ENCODE data around the gene MACIR. TPM values are rescaled to one million over a fixed set of nuclear protein-coding genes. Genes with fewer than 3 reads are reported as not detected.
"Not testable (repeated sequence)": the region's sequence is repeated elsewhere in the genome, so short reads cannot be mapped to it uniquely, and the experiment has no call there.

MACIR gene
- total RNA-seq, 4 donors from 2014 or later: 8.4 to 10.4 (median 9.5) TPM

DNA sequence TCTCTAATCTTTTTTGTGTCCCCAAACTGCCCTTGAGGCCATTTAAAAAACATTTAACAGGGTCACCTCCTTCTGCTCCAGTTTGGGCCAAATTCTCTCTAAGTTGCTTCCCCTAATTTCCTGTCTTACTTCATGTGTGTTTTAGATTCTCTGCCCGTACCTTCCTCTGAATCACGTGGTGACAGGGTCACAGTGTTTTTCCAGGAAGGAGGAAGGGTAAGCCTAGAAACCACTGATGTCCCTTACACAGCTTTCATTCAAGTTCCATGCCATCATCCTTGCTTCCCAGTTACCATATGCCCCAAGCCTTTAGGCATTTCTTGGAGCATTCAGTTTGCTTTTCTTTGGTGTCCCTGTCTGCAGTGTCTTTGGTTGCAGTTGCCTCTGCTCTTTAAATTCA, 42.4 kb upstream of the MACIR start:
- Histone ChIP-seq H3K36me3 (no peaks in the 10 kb centered on the region), H3K4me1 (no peaks in the 10 kb centered on the region), H3K27ac (replicated peaks in 1 of 4) (no peak overlapping the region), H3K4me3 (no peak overlapping the region), H3K27me3 (no peaks in the 10 kb centered on the region), H3K9me3 (no peaks in the 10 kb centered on the region)
- 37% methylated on average over 2 of the region's 2 CpGs for WGBS
- intact Hi-C loops (cut with DNase I): no loop called here
- TF ChIP-seq POLR2A (IDR thresholded peaks at IDR 0.05; ENCODE audit: low read depth) (no peak), EP300 (IDR thresholded peaks at IDR 0.05) (no peak), POLR2AphosphoS5 (IDR thresholded peaks at IDR 0.05) (no peak)
- TF ChIP-seq, protein P1, sequence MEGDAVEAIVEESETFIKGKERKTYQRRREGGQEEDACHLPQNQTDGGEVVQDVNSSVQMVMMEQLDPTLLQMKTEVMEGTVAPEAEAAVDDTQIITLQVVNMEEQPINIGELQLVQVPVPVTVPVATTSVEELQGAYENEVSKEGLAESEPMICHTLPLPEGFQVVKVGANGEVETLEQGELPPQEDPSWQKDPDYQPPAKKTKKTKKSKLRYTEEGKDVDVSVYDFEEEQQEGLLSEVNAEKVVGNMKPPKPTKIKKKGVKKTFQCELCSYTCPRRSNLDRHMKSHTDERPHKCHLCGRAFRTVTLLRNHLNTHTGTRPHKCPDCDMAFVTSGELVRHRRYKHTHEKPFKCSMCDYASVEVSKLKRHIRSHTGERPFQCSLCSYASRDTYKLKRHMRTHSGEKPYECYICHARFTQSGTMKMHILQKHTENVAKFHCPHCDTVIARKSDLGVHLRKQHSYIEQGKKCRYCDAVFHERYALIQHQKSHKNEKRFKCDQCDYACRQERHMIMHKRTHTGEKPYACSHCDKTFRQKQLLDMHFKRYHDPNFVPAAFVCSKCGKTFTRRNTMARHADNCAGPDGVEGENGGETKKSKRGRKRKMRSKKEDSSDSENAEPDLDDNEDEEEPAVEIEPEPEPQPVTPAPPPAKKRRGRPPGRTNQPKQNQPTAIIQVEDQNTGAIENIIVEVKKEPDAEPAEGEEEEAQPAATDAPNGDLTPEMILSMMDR (IDR thresholded peaks at IDR 0.05): no peak
- DNase-seq (ENCODE audit: extremely low spot score): no peak

DNA sequence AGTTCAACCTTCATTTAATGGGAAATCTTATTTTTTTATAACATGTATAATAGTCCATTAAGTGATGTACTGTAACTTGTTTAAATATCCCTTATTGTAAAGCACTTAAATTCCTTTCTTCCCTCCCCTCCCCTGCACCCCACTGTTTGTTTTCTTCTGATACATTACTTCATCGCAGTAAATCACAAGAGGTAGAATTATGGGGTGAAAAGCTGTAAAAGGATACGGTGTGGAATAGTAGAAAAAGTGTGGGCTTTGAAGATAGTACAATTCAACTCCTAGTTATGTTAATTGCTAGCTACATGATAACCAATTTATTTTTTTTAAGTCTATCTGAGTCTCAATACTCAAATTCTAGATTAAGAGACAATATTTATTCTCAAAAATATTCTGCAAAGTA, 41.9 kb upstream of the MACIR start:
- intact Hi-C loops (cut with DNase I): no loop called here
- no peak overlapping the region for H3K27ac ChIP-seq (replicated peaks in 1 of 4)
- TF ChIP-seq POLR2AphosphoS5 (IDR thresholded peaks at IDR 0.05) (no peak), EP300 (IDR thresholded peaks at IDR 0.05) (no peak), POLR2A (IDR thresholded peaks at IDR 0.05; ENCODE audit: low read depth) (no peak)
- TF ChIP-seq, protein P1 (IDR thresholded peaks at IDR 0.05): no peak
- no peak for DNase-seq (ENCODE audit: extremely low spot score)
- 82% methylated on average over 2 of the region's 2 CpGs for WGBS
- H3K4me3 ChIP-seq: no peak overlapping the region
- H3K36me3 ChIP-seq: no peaks in the 10 kb centered on the region
- H3K4me1 ChIP-seq: no peaks in the 10 kb centered on the region
- H3K27me3 ChIP-seq: no peaks in the 10 kb centered on the region
- H3K9me3 ChIP-seq: no peaks in the 10 kb centered on the region

DNA sequence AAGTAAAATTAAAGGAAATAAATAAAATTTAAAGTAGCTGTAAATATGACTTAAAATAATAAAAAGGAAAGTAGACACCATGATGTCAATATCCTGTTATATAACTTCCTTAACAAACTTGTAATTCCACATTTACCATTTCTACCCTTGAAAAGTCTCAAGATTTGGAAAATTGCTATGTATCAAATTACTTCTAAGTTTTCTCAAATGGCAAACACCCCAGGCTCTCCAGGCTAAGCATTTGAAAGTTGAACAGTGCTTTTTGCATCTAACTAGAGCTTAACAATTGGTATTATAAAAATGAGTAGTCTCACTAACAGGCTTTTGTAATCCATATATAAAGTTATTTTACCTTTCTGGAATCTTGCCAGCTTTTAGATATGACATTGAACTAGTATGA, 41.5 kb upstream of the MACIR start:
- Histone ChIP-seq H3K4me3 (no peak overlapping the region), H3K4me1 (no peaks in the 10 kb centered on the region), H3K27me3 (no peaks in the 10 kb centered on the region), H3K27ac (replicated peaks in 1 of 4) (no peak overlapping the region), H3K36me3 (no peaks in the 10 kb centered on the region), H3K9me3 (no peaks in the 10 kb centered on the region)
- intact Hi-C loops (cut with DNase I): no loop called here
- no peak for DNase-seq (ENCODE audit: extremely low spot score)
- no peak for TF ChIP-seq POLR2AphosphoS5 (IDR thresholded peaks at IDR 0.05)
- no peak for TF ChIP-seq EP300 (IDR thresholded peaks at IDR 0.05)
- TF ChIP-seq, protein P1 (IDR thresholded peaks at IDR 0.05): no peak
- TF ChIP-seq POLR2A (IDR thresholded peaks at IDR 0.05; ENCODE audit: low read depth): no peak

DNA sequence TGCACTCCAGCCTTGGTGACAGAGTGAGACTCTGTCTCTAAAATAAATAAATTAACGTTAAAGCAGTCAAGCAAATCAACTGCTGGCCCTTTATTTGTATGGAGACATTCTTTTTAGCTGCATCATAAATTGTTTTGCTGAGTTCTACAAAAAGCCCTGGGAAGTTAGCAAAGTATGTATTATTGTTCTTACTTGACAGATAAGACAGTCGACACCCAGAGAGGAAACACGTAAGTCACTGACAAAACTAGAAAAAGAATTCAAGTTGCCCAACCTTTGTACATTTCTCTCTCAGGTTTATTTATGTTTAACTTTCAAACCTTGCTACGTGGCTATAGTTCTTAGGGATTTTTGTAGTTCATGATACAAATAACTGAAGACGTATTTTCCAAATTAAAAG, 40.4 kb upstream of the MACIR start:
- Histone ChIP-seq H3K4me3 (no peak overlapping the region), H3K4me1 (no peaks in the 10 kb centered on the region), H3K9me3 (no peaks in the 10 kb centered on the region), H3K27me3 (no peaks in the 10 kb centered on the region), H3K36me3 (no peaks in the 10 kb centered on the region), H3K27ac (replicated peaks in 1 of 4) (no peak overlapping the region)
- intact Hi-C loops (cut with DNase I): no loop called here
- WGBS: 73% methylated on average over 5 of the region's 5 CpGs
- TF ChIP-seq EP300 (IDR thresholded peaks at IDR 0.05) (no peak), POLR2A (IDR thresholded peaks at IDR 0.05; ENCODE audit: low read depth) (no peak), POLR2AphosphoS5 (IDR thresholded peaks at IDR 0.05) (no peak)
- TF ChIP-seq, protein P1 (IDR thresholded peaks at IDR 0.05): no peak
- no peak for DNase-seq (ENCODE audit: extremely low spot score)

DNA sequence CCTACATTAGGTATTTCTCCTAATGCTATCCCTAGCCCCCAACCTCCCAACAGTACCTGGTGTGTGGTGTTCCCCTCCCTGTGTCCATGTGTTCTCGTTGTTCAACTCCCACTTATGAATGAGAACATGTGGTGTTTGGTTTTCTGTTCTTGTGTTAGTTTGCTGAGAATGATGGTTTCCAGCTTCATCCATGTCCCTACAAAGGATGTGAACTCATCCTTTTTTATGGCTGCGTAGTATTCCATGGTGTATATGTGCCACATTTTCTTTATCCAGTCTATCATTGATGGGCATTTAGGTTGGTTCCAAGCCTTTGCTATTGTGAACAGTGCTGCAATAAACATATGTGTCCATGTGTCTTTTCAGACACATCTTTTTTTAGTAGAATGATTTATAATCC, 39.5 kb upstream of the MACIR start:
- H3K27ac ChIP-seq (replicated peaks in 1 of 4); H3K36me3 ChIP-seq; intact Hi-C loops (cut with DNase I); H3K27me3 ChIP-seq; H3K4me1 ChIP-seq; H3K9me3 ChIP-seq; H3K4me3 ChIP-seq; DNase-seq (ENCODE audit: extremely low spot score): not testable (repeated sequence)
- WGBS: 100% methylated on average over 2 of the region's 2 CpGs

Measured in esophagus muscularis mucosa (tissue), 4 donors.